HG02623 (cell line): Measurements from ENCODE around the gene NUTF2.

Experiments
- ATAC-seq: cut with Tn5 transposase; IDR thresholded peaks from one replicate; pipeline ENCODE4 v1.9.1; 2021; ENCODE audit warnings: moderate library complexity; ENCODE audit not compliant: unreplicated experiment

Gene NUTF2

DNA sequence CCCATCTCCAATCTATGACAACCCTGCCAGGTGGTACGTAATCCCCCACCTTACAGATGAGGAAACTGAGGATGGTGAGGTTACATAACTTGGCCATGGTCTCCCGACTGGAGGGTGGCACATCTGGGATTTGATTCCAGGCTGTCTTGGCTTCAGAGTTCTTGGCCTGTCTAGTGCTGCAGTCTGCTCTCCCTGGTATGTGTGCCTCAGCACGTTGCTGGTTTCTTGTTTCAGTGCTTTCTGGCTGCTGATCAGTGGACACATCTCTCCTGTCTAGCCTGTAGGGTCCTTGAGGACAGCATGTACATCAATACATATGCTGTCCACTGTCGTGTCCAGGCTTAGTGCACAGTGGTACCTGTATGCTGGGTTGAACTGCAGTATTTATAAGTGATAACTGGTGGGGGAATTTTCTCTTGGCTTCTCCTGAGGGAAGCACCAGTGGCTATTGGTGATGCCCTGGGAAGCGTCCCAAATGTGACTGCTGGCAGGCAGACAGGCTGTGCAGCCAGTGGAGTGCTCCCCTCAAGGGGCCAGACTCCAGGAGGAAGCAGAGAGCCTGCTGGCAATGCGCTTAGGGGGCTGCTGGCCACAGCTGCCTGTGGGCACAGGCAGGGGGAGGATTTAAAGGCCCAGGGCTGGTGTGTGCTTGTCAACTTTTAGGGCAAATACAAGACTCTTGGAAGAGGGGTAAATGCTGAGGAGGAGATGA lies 70.6 kb downstream of the NUTF2 start:
- no peak for ATAC-seq

GRCh38 chr16:67917852-67918236 lies 71.1 kb downstream of the NUTF2 start:
- no peak for ATAC-seq

GRCh38 chr16:67919622-67920221 lies 73.0 kb downstream of the NUTF2 start:
- ATAC-seq: no peak
